H1 (cell line): ENCODE data around the gene ARHGAP10. TPM values are rescaled to one million over a fixed set of nuclear protein-coding genes. Genes with fewer than 3 reads are reported as not detected.

Source experiments
- CTCF ChIA-PET: fragments of 300-600 bp; sonication (Branson Sonifier 250); formaldehyde crosslinking; loops from one replicate; lab custom pipeline; 2021; ENCODE audit not compliant: partially characterized antibody; lab: Charles Lee
- POLR2A ChIA-PET: fragments of 300-600 bp; sonication (Branson Sonifier 250); formaldehyde crosslinking; loops from one replicate; lab custom pipeline; 2021; ENCODE audit warnings: inconsistent platforms; ENCODE audit not compliant: partially characterized antibody; lab: Charles Lee
- DNase-seq, 2 experiments: peaks; one replicate each; pipeline versions ENCODE4 v3.0.0 to v3.0.0-alpha.2; 2010 to 2022; ENCODE audit warnings: low spot score in 2 of 2, low read depth in 1 of 2, mixed read lengths in 1 of 2
- FAIRE-seq: peaks from 2 replicates; lab custom pipeline; 2011; peaks lifted over from hg19 to GRCh38; lab: Jason Lieb, UNC
- H2AFZ ChIP-seq: 2 replicates; pipeline ENCODE4 v1.8.1; 2012; ENCODE audit warnings: low read length, inconsistent platforms
- H2AK5ac ChIP-seq: 2 replicates; pipeline ENCODE4 v1.6.1; 2013; ENCODE audit warnings: low read depth, low read length
- H2BK120ac ChIP-seq: replicated peaks from 2 replicates; pipeline ENCODE3; 2013; ENCODE audit warnings: low read depth, low read length, inconsistent platforms
- H2BK12ac ChIP-seq: 2 replicates; pipeline ENCODE4 v1.6.1; 2013; ENCODE audit warnings: low read depth, low read length
- H2BK15ac ChIP-seq: 2 replicates; pipeline ENCODE4 v1.6.1; 2013; ENCODE audit warnings: low read length
- H2BK20ac ChIP-seq: 2 replicates; pipeline ENCODE4 v1.6.1; 2013; ENCODE audit warnings: low read length
- H2BK5ac ChIP-seq: 2 replicates; pipeline ENCODE4 v1.6.1; 2013; ENCODE audit warnings: low read depth, low read length
- H3K14ac ChIP-seq: 2 replicates; pipeline ENCODE4 v1.6.1; 2013; ENCODE audit warnings: inconsistent platforms; ENCODE audit not compliant: insufficient read length
- H3K18ac ChIP-seq: 2 replicates; pipeline ENCODE4 v1.6.1; 2013; ENCODE audit warnings: low read length; ENCODE audit errors: extremely low read depth
- H3K23ac ChIP-seq: 2 replicates; pipeline ENCODE4 v1.6.1; 2013; ENCODE audit warnings: inconsistent platforms; ENCODE audit not compliant: insufficient read length
- H3K23me2 ChIP-seq: 2 replicates; pipeline ENCODE4 v1.6.1; 2013; ENCODE audit warnings: low read depth, low read length
- H3K27ac ChIP-seq: 2 replicates; pipeline ENCODE4 v1.6.1; 2011; ENCODE audit warnings: low read depth, low read length, inconsistent platforms
- H3K27me3 ChIP-seq, 4 experiments: replicated peaks in 1 of 4; 1 replicate in 1 of 4; 2 replicates in 3 of 4; pipeline versions ENCODE4 v1.6.1 to v1.8.1; 2011 to 2013; ENCODE audit warnings: low read length in 3 of 4, mild to moderate bottlenecking in 3 of 4, inconsistent platforms in 2 of 4, mixed read lengths in 2 of 4, moderate library complexity in 1 of 4; ENCODE audit not compliant: control insufficient read depth in 3 of 4, insufficient read depth in 3 of 4; ENCODE audit errors: extremely low read depth in 1 of 4
- H3K36me3 ChIP-seq, 4 experiments: 2 replicates each; pipeline versions ENCODE4 v1.6.1 to v1.8.1; 2011 to 2013; ENCODE audit warnings: mild to moderate bottlenecking in 4 of 4, low read length in 3 of 4, moderate library complexity in 2 of 4, control low read depth in 1 of 4, inconsistent platforms in 1 of 4; ENCODE audit not compliant: insufficient read depth in 4 of 4, control insufficient read depth in 2 of 4
- H3K4ac ChIP-seq: replicated peaks from 2 replicates; pipeline ENCODE3; 2013; ENCODE audit warnings: low read length, low read depth, mixed read lengths, inconsistent platforms; ENCODE audit not compliant: insufficient read length
- H3K4me1 ChIP-seq, 4 experiments: replicated peaks in 1 of 4; 1 replicate in 1 of 4; 2 replicates in 3 of 4; pipeline versions ENCODE4 v1.6.1 to v1.8.1; 2011 to 2013; ENCODE audit warnings: low read length in 3 of 4, inconsistent platforms in 2 of 4, mixed read lengths in 1 of 4; ENCODE audit not compliant: insufficient read depth in 4 of 4, control insufficient read depth in 3 of 4
- H3K4me2 ChIP-seq, 2 experiments: 2 replicates each; pipeline versions ENCODE4 v1.6.1 to v1.8.1; 2011 to 2013; ENCODE audit warnings: low read depth in 2 of 2, low read length in 2 of 2, control low read depth in 1 of 2, inconsistent platforms in 1 of 2, mild to moderate bottlenecking in 1 of 2; ENCODE audit not compliant: insufficient read depth in 1 of 2
- H3K4me3 ChIP-seq, 4 experiments: fragments of 200-600, 300-600 bp in 1 of 4; sonication (generic), shearing (Covaris generic), sonication (Bioruptor Twin) in 1 of 4; 2 replicates each; pipeline versions ENCODE4 v1.5.1 to v1.8.1; 2011 to 2016; ENCODE audit warnings: low read length in 4 of 4, low read depth in 3 of 4, control low read depth in 2 of 4, inconsistent platforms in 2 of 4, mild to moderate bottlenecking in 2 of 4, mixed read lengths in 1 of 4, moderate library complexity in 1 of 4; ENCODE audit not compliant: insufficient read depth in 2 of 4; ENCODE audit errors: extremely low read depth in 1 of 4
- H3K56ac ChIP-seq: replicated peaks from 2 replicates; pipeline ENCODE3; 2013; ENCODE audit warnings: low read depth, mild to moderate bottlenecking, mixed read lengths, low read length, inconsistent platforms; ENCODE audit not compliant: insufficient read length
- H3K79me1 ChIP-seq: 2 replicates; pipeline ENCODE4 v1.6.1; 2013; ENCODE audit warnings: low read depth, low read length, control low read depth
- H3K79me2 ChIP-seq, 2 experiments: 2 replicates each; pipeline versions ENCODE4 v1.6.1 to v1.8.1; 2012 to 2013; ENCODE audit warnings: low read length in 2 of 2, mild to moderate bottlenecking in 2 of 2, inconsistent platforms in 1 of 2; ENCODE audit not compliant: insufficient read depth in 2 of 2, control insufficient read depth in 1 of 2
- H3K9ac ChIP-seq, 4 experiments: replicated peaks in 1 of 4; 1 replicate in 1 of 4; 2 replicates in 3 of 4; pipeline versions ENCODE4 v1.6.1 to v1.8.1; 2011 to 2013; ENCODE audit warnings: low read depth in 3 of 4, low read length in 3 of 4, control low read depth in 2 of 4, mild to moderate bottlenecking in 2 of 4, moderate library complexity in 2 of 4, inconsistent platforms in 1 of 4; ENCODE audit errors: extremely low read depth in 1 of 4
- H3K9me3 ChIP-seq, 2 experiments: 2 replicates each; pipeline versions ENCODE4 v1.6.1 to v1.8.1; 2012 to 2013; ENCODE audit warnings: mild to moderate bottlenecking in 2 of 2, moderate library complexity in 2 of 2, control low read depth in 1 of 2, inconsistent platforms in 1 of 2, low read depth in 1 of 2, low read length in 1 of 2, mixed read lengths in 1 of 2; ENCODE audit not compliant: insufficient read depth in 2 of 2
- H4K20me1 ChIP-seq, 2 experiments: replicated peaks in 1 of 2; 2 replicates each; pipeline versions ENCODE3 to v1.8.1; 2011 to 2013; ENCODE audit warnings: inconsistent platforms in 2 of 2, low read length in 2 of 2, mild to moderate bottlenecking in 1 of 2; ENCODE audit not compliant: insufficient read depth in 2 of 2, control insufficient read depth in 1 of 2
- H4K5ac ChIP-seq: 2 replicates; pipeline ENCODE4 v1.6.1; 2013; ENCODE audit warnings: low read length, low read depth, mixed read lengths, inconsistent platforms; ENCODE audit not compliant: insufficient read length
- H4K8ac ChIP-seq: 2 replicates; pipeline ENCODE4 v1.8.0; 2013; ENCODE audit warnings: mild to moderate bottlenecking, moderate library complexity, low read length, inconsistent platforms; ENCODE audit not compliant: insufficient read depth; ENCODE audit errors: extremely low read depth
- H4K91ac ChIP-seq: replicated peaks from 2 replicates; pipeline ENCODE3; 2013; ENCODE audit warnings: low read length, mixed read lengths, inconsistent platforms; ENCODE audit not compliant: insufficient read length
- CBX5 ChIP-seq: fragments of 300-800, 300-1000 bp; sonication (generic); IDR thresholded peaks from 2 replicates; pipeline ENCODE4 v1.7.1; 2016; ENCODE audit warnings: antibody characterized with exemption, low read length, low read depth
- CEBPB ChIP-seq: IDR thresholded peaks from 2 replicates; pipeline ENCODE4 v1.6.1; 2012; ENCODE audit warnings: low read depth, low read length
- GABPA ChIP-seq: IDR thresholded peaks from 2 replicates; pipeline ENCODE4 v1.6.1; 2011; ENCODE audit warnings: mild to moderate bottlenecking, low read length, moderate library complexity, borderline replicate concordance; ENCODE audit not compliant: insufficient read depth
- JUND ChIP-seq: IDR thresholded peaks from 2 replicates; pipeline ENCODE4 v1.6.1; 2011; ENCODE audit warnings: mild to moderate bottlenecking, improper control_type of control experiment, low read length
- KDM5A ChIP-seq: fragments of 200-600 bp; IDR thresholded peaks from 2 replicates; pipeline ENCODE4 v1.7.1; 2012; ENCODE audit warnings: mild to moderate bottlenecking, low read length, inconsistent platforms, mixed read lengths
- MAX ChIP-seq: IDR thresholded peaks from 2 replicates; pipeline ENCODE4 v1.6.1; 2012; ENCODE audit warnings: inconsistent platforms
- POU5F1 ChIP-seq: IDR thresholded peaks from 2 replicates; pipeline ENCODE4 v1.6.1; 2011; ENCODE audit warnings: low read depth, mild to moderate bottlenecking, low read length, moderate library complexity
- RBBP5 ChIP-seq: IDR thresholded peaks from 2 replicates; pipeline ENCODE4 v1.7.1; 2012; ENCODE audit warnings: low read depth, mild to moderate bottlenecking, inconsistent platforms, low read length, moderate library complexity, borderline replicate concordance
- RNF2 ChIP-seq: fragments of 200-900, 300-1000 bp; sonication (generic); IDR thresholded peaks from 2 replicates; pipeline ENCODE4 v1.7.1; 2016; ENCODE audit warnings: borderline replicate concordance, low read depth, mild to moderate bottlenecking, antibody characterized with exemption, low read length; ENCODE audit not compliant: poor library complexity, severe bottlenecking; ENCODE audit errors: missing control alignments
- RXRA ChIP-seq: IDR thresholded peaks from 2 replicates; pipeline ENCODE4 v1.6.1; 2011; ENCODE audit warnings: low read depth, mild to moderate bottlenecking, low read length, moderate library complexity; ENCODE audit not compliant: insufficient read depth
- SAP30 ChIP-seq: fragments of 300-600 bp; sonication (generic); IDR thresholded peaks from 2 replicates; pipeline ENCODE4 v1.7.1; 2012; ENCODE audit warnings: low read length, moderate library complexity, mild to moderate bottlenecking, inconsistent platforms; ENCODE audit not compliant: insufficient read depth, insufficient replicate concordance
- SIRT6 ChIP-seq: IDR thresholded peaks from one replicate; pipeline ENCODE4 v1.7.1; 2012; ENCODE audit warnings: low read length, inconsistent platforms
- SP2 ChIP-seq: IDR thresholded peaks from 2 replicates; pipeline ENCODE4 v1.6.1; 2012; ENCODE audit warnings: mild to moderate bottlenecking, low read length, inconsistent platforms
- TBP ChIP-seq: IDR thresholded peaks from 2 replicates; pipeline ENCODE4 v1.6.1; 2011; ENCODE audit warnings: low read depth, low read length, improper control_type of control experiment
- WGBS, 2 experiments: shearing (Covaris generic) in 1 of 2; methylation state at CpG; one replicate each; pipeline versions ENCODE4 v1.1.6 to v1.1.7; 2013 to 2015; ENCODE audit warnings: low lambda C conversion rate in 2 of 2, mixed read lengths in 2 of 2, inconsistent platforms in 1 of 2, low coverage in 1 of 2, missing lambda C conversion rate in 1 of 2; ENCODE audit not compliant: insufficient replicate concordance in 2 of 2, insufficient coverage in 1 of 2, insufficient read length in 1 of 2; ENCODE audit errors: extremely low coverage in 1 of 2, missing lambda C conversion rate in 1 of 2; 5-methylcytosine and 5-hydroxymethylcytosine counted together
- polyA plus RNA-seq, 7 experiments: library from polyadenylated mRNA; depleted of rRNA in 3 of 7; stranded (reverse) in 5 of 7; unstranded in 2 of 7; fragments of >200 nt in 5 of 7; fragments of 200-250 nt in 2 of 7; gene quantifications; 1 replicate in 5 of 7; 2 replicates in 1 of 7; 4 replicates in 1 of 7; pipeline versions ENCODE4 v1.2.1 to v1.2.3, GENCODE V29; 2011 to 2013; ENCODE audit warnings: missing spikeins in 2 of 7, mixed read lengths in 2 of 7
- total RNA-seq: library from RNA; stranded (reverse); fragmentation: NEBNext Ultra II Directional; extraction: Animal tissue kit (Norgen Biotek cat#: 25700); gene quantifications from 2 replicates; pipeline ENCODE4 v1.2.1, GENCODE V29; 2021

ARHGAP10 gene
- total and polyA plus RNA-seq, 2 of the 8 experiments (the other 6 are each of a cell fraction or from before 2014, with no cell fraction given), result 3.7 to 6.1 TPM

- Histone ChIP-seq H2AK5ac (no peak overlapping the region), H2BK12ac (no peak overlapping the region), H3K4me1 (no peaks in the 10 kb centered on the region), H3K56ac (no peak overlapping the region), H3K9ac (no peak overlapping the region), H3K36me3 (no peaks in the 10 kb centered on the region), H2BK15ac (no peak overlapping the region), H3K4me3 (no peak overlapping the region), H3K27me3 (no peaks in the 10 kb centered on the region), H3K27ac (no peak overlapping the region), H3K23me2 (no peaks in the 10 kb centered on the region), H2BK20ac (no peak overlapping the region), H2AFZ (no peak overlapping the region), H2BK5ac (no peak overlapping the region), H3K9me3 (no peaks in the 10 kb centered on the region), H3K4ac (no peak overlapping the region), H3K79me1 (no peaks in the 10 kb centered on the region), H4K91ac (no peak overlapping the region), H3K14ac (no peak overlapping the region), H3K18ac (no peak overlapping the region), H4K20me1 (no peaks in the 10 kb centered on the region), H2BK120ac (no peak overlapping the region), H3K23ac (no peak overlapping the region), H4K5ac (no peak overlapping the region), H3K79me2 (no peaks in the 10 kb centered on the region), H3K4me2 (no peak overlapping the region), H4K8ac (no peak overlapping the region)
- DNase-seq (no peak), FAIRE-seq (no peak)
- TF ChIP-seq RNF2 (no peak), MAX (no peak), RXRA (no peak), SP2 (no peak), SAP30 (no peak), JUND (no peak), GABPA (no peak), CEBPB (no peak), CBX5 (no peak), KDM5A (no peak), RBBP5 (no peak), TBP (no peak), POU5F1 (no peak), SIRT6 (no peak)
- CTCF ChIA-PET, result no interaction called here
- POLR2A ChIA-PET, result no interaction called here
- WGBS, 2 experiments, result 84% methylated on average over 6 of the region's 6 CpGs; no CpG with 5 or more reads in 1 of the 2 experiments
Observed at GRCh38 chr4:148089624-148090023, 357.7 kb downstream of the ARHGAP10 start.
